ENCODE measurements around the gene SCML2.
"Not testable (repeated sequence)": the region's sequence is repeated elsewhere in the genome, so short reads cannot be mapped to it uniquely, and the experiment has no call there.

The SCML2 gene

GRCh38 chrX:18271309-18271708 is 83.2 kb downstream of the SCML2 start:
- DNase-seq = no peak

- no peak for DNase-seq
Observed at GRCh38 chrX:18255059-18255458, 99.4 kb downstream of the SCML2 start.

- no peak for DNase-seq
Observed at GRCh38 chrX:18252644-18253359, 101.7 kb downstream of the SCML2 start.

- DNase-seq = not testable (repeated sequence)
Observed at GRCh38 chrX:18229646-18230045, 124.8 kb downstream of the SCML2 start.

- DNase-seq = no peak
Observed at GRCh38 chrX:18228069-18228468, 126.4 kb downstream of the SCML2 start.

- no peak for DNase-seq
Observed at GRCh38 chrX:18227458-18227857, 127.0 kb downstream of the SCML2 start.

- DNase-seq = no peak
Observed at GRCh38 chrX:18220786-18221185, 133.7 kb downstream of the SCML2 start, which contains the start of gene BEND2. BEND2 (minus strand) TSS chrX:18220886; CDS start chrX:18220750, 136 bp downstream.

- no peak for DNase-seq
Observed at GRCh38 chrX:18210470-18210869, 144.0 kb downstream of the SCML2 start.

GRCh38 chrX:18206657-18207056 is 147.8 kb downstream of the SCML2 start:
- no peak for DNase-seq

GRCh38 chrX:18203631-18204030 is 150.9 kb downstream of the SCML2 start:
- DNase-seq = no peak

- DNase-seq = no peak
Observed at GRCh38 chrX:18194688-18195087, 159.8 kb downstream of the SCML2 start.
